C4-2B (cell line): ENCODE measurements around the gene PTPRN2.
A peak's percentile ranks its signal among the peaks of the same experiment; 100 is the strongest.

Experiments used
- H3K27ac ChIP-seq: fragments of 450-650 bp; 2 replicates; pipeline ENCODE4 v1.5.1; 2017
- CTCF ChIP-seq: fragments of 450-650 bp; conservative IDR thresholded peaks from 2 replicates; pipeline ENCODE4 v1.5.1; 2017; ENCODE audit warnings: mild to moderate bottlenecking
- ZFX ChIP-seq: fragments of 450-650 bp; IDR thresholded peaks from 2 replicates; pipeline ENCODE4 v1.6.1; 2017

The PTPRN2 gene

DNA sequence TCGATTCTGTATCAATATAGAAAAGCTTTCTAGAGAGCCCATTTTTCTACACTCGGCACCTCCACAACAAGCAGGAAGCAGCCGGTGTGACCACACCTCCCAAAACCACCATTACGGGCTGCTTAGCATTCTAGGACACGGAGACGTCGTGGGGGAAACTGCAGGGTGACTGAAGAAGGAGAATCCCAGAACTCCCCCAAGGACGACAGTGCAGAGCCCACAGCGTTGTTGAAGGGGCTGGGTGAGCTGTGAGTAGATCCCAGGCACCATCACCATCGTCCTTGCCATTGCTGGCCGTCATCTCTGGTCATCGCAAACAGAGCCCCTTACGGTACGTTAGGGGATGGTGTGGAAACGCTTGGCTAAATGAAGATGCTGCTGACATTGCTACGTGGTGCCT lies 351.8 kb downstream of the PTPRN2 start:
- TF ChIP-seq CTCF (no peak), ZFX (no peak)
- H3K27ac ChIP-seq = no peak overlapping the region

DNA sequence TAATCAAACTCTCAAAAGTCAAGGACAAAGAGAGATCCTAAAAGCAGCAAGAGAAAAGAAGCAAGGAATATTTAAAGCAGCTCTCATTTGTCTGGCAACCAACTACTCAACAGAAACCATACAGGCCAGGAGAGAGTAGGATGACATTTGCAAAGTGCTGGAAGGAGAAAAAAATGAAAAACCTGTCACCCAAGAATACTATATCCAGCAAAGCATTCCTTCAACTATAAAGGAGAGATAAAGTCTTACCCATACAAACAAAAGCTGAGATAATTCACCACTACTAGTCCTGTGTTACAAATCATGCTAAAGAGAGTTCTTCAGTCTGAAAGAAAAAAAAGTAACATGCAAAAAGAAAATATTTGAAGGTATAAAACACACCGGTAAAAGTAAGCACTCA lies 357.7 kb downstream of the PTPRN2 start:
- no peak overlapping the region for H3K27ac ChIP-seq
- TF ChIP-seq CTCF (no peak), ZFX (no peak)

GRCh38 chr7:158228986-158229385 lies 358.6 kb downstream of the PTPRN2 start:
- H3K27ac ChIP-seq = no peak overlapping the region
- TF ChIP-seq CTCF (peak; percentile 24), ZFX (no peak)

- no peak for TF ChIP-seq ZFX
- TF ChIP-seq CTCF = no peak
- no peak overlapping the region for H3K27ac ChIP-seq
Measured at GRCh38 chr7:158228131-158228530, 359.5 kb downstream of the PTPRN2 start.

GRCh38 chr7:158227258-158227984 lies 360.2 kb downstream of the PTPRN2 start:
- H3K27ac ChIP-seq = no peak overlapping the region
- TF ChIP-seq CTCF (no peak), ZFX (no peak)

DNA sequence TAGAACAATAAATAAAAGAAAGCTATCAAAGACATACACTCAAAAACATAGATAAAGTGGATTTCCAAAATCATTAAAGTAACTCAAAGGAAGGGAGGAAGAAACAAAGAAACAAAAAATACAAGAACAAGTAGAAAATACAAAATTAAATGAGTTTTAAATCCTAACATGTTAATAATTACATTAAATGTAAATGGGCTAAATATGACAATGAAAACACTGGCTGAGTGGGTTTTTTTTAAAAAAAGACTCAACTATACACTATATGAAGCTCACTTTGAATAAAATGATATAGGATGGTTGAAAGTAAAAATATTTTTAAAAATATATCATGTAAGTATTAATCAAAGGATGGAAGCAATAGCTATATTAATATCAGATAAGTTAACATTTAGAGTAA lies 371.4 kb downstream of the PTPRN2 start:
- no peak overlapping the region for H3K27ac ChIP-seq
- TF ChIP-seq ZFX (no peak), CTCF (no peak)

DNA sequence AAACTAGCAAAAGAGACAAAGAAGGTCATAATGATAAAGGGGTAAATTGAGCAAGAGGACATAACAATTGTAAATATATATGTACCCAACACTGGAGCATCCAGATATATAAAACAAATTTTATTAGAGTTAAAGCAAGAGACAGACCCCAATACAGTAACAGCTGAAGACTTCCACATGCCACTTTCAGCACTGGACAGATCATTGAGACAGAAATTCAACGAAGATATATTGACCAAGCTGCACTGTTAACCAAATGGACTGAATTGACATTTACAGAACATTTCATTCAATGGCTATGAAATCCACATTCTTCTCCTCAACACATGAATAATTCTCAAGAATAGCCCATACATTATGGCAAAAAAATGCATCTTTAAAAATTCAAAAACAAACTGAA lies 378.2 kb downstream of the PTPRN2 start:
- TF ChIP-seq CTCF (no peak), ZFX (no peak)

More for the DNA sequence above, 378.2 kb downstream of the PTPRN2 start:
- H3K27ac ChIP-seq = no peak overlapping the region
